Astrocyte (in vitro differentiated cells and primary cell): ENCODE measurements around the gene ICAM1. TPM values are rescaled to one million over a fixed set of nuclear protein-coding genes. Genes with fewer than 3 reads are reported as not detected.

ENCODE experiments used
- DNase-seq: peaks from one replicate; pipeline ENCODE4 v3.0.0-alpha.2; 2010; ENCODE audit warnings: low read depth
- FAIRE-seq: peaks from 2 replicates; lab custom pipeline; 2011; peaks lifted over from hg19 to GRCh38; lab: Jason Lieb, UNC
- H2AFZ ChIP-seq: 2 replicates; pipeline ENCODE4 v1.6.0; 2012; ENCODE audit warnings: low read depth, low read length, inconsistent platforms
- H3K27ac ChIP-seq: 2 replicates; pipeline ENCODE4 v1.5.1; 2011; ENCODE audit warnings: low read depth, low read length, inconsistent platforms
- H3K27me3 ChIP-seq: 2 replicates; pipeline ENCODE4 v1.6.0; 2011; ENCODE audit warnings: low read length, inconsistent platforms; ENCODE audit not compliant: insufficient read depth
- H3K36me3 ChIP-seq: 2 replicates; pipeline ENCODE4 v1.5.1; 2011; ENCODE audit warnings: low read length, inconsistent platforms; ENCODE audit not compliant: insufficient read depth
- H3K4me1 ChIP-seq: 2 replicates; pipeline ENCODE4 v1.5.1; 2011; ENCODE audit warnings: low read length, inconsistent platforms; ENCODE audit not compliant: insufficient read depth
- H3K4me2 ChIP-seq: 2 replicates; pipeline ENCODE4 v1.6.0; 2012; ENCODE audit warnings: low read length, inconsistent platforms
- H3K4me3 ChIP-seq: 2 replicates; pipeline ENCODE4 v1.5.1; 2011; ENCODE audit warnings: low read depth, mild to moderate bottlenecking, low read length, inconsistent platforms; ENCODE audit not compliant: insufficient read depth
- H3K79me2 ChIP-seq: 2 replicates; pipeline ENCODE4 v1.6.0; 2012; ENCODE audit warnings: mild to moderate bottlenecking, low read length, inconsistent platforms; ENCODE audit not compliant: insufficient read depth
- H3K9ac ChIP-seq: 2 replicates; pipeline ENCODE4 v1.6.0; 2012; ENCODE audit warnings: mild to moderate bottlenecking, low read length, inconsistent platforms
- H3K9me3 ChIP-seq: 2 replicates; pipeline ENCODE4 v1.5.1; 2012; ENCODE audit warnings: low read depth, mild to moderate bottlenecking, low read length, inconsistent platforms; ENCODE audit not compliant: insufficient read depth
- H4K20me1 ChIP-seq: 2 replicates; pipeline ENCODE4 v1.6.0; 2012; ENCODE audit warnings: low read length, inconsistent platforms; ENCODE audit not compliant: insufficient read depth
- H3K27ac Mint-ChIP-seq: one replicate; pipeline ENCODE4 v1.8.0; 2021; ENCODE audit warnings: mild to moderate bottlenecking, mixed read lengths; ENCODE audit not compliant: unreplicated experiment
- H3K27me3 Mint-ChIP-seq: one replicate; pipeline ENCODE4 v1.8.0; 2021; ENCODE audit warnings: low read depth, mixed read lengths; ENCODE audit not compliant: unreplicated experiment
- H3K36me3 Mint-ChIP-seq: one replicate; pipeline ENCODE4 v1.8.0; 2021; ENCODE audit warnings: low read depth, mixed read lengths; ENCODE audit not compliant: unreplicated experiment
- H3K4me1 Mint-ChIP-seq: one replicate; pipeline ENCODE4 v1.8.0; 2021; ENCODE audit warnings: low read depth, mixed read lengths; ENCODE audit not compliant: unreplicated experiment
- H3K4me3 Mint-ChIP-seq: one replicate; pipeline ENCODE4 v1.8.0; 2021; ENCODE audit warnings: mild to moderate bottlenecking, moderate library complexity, mixed read lengths; ENCODE audit not compliant: unreplicated experiment
- H3K9me3 Mint-ChIP-seq: one replicate; pipeline ENCODE4 v1.8.0; 2021; ENCODE audit warnings: mild to moderate bottlenecking, mixed read lengths; ENCODE audit not compliant: unreplicated experiment
- CTCF ChIP-seq: IDR thresholded peaks from 2 replicates; pipeline ENCODE4 v1.5.1; 2011; ENCODE audit warnings: low read depth, mild to moderate bottlenecking, inconsistent platforms, low read length, moderate library complexity; ENCODE audit not compliant: insufficient read depth
- EZH2 ChIP-seq: IDR thresholded peaks from 2 replicates; pipeline ENCODE4 v1.6.1; 2012; ENCODE audit warnings: mild to moderate bottlenecking, low read length, inconsistent platforms; ENCODE audit not compliant: insufficient read depth
- total RNA-seq: library from RNA; stranded (reverse); gene quantifications from 2 replicates; pipeline ENCODE4 v1.2.1, GENCODE V29; 2021

Gene ICAM1
- total RNA-seq, 1 donor from 2014 or later, result 11.0 TPM

- Mint-ChIP-seq H3K4me1 (peaks cover 2% of the 10 kb centered on the region), H3K9me3 (no peaks in the 10 kb centered on the region), H3K27me3 (no peaks in the 10 kb centered on the region), H3K36me3 (peaks cover 13% of the 10 kb centered on the region), H3K4me3 (no peak overlapping the region), H3K27ac (no peak overlapping the region)
- Histone ChIP-seq H3K4me1 (peaks cover 8% of the 10 kb centered on the region), H3K9ac (peak overlapping the region; percentile 20), H3K4me3 (no peak overlapping the region), H3K79me2 (peaks cover 23% of the 10 kb centered on the region), H2AFZ (no peak overlapping the region), H3K36me3 (no peaks in the 10 kb centered on the region), H3K27ac (peak overlapping the region; percentile 50), H3K27me3 (no peaks in the 10 kb centered on the region), H3K9me3 (no peaks in the 10 kb centered on the region), H4K20me1 (peaks cover 25% of the 10 kb centered on the region), H3K4me2 (peak overlapping the region; percentile 48)
- peak; percentile 54 for DNase-seq
- no peak for FAIRE-seq
- TF ChIP-seq EZH2, result no peak
- no peak for TF ChIP-seq CTCF
These were observed 44.4 kb upstream of the ICAM1 start for GRCh38 chr19:10226376-10227025.

- no peak overlapping the region for H3K4me3 ChIP-seq
- peaks cover 10% of the 10 kb centered on the region for H3K36me3 Mint-ChIP-seq
- no peaks in the 10 kb centered on the region for H3K36me3 ChIP-seq
- no peaks in the 10 kb centered on the region for H3K27me3 Mint-ChIP-seq
- H3K27ac Mint-ChIP-seq, result no peak overlapping the region
- peaks cover 25% of the 10 kb centered on the region for H4K20me1 ChIP-seq
- peaks cover 8% of the 10 kb centered on the region for H3K4me1 ChIP-seq
- H3K27me3 ChIP-seq, result no peaks in the 10 kb centered on the region
- H2AFZ ChIP-seq, result no peak overlapping the region
- FAIRE-seq (no peak), DNase-seq (no peak)
- peak overlapping the region; percentile 39 for H3K4me2 ChIP-seq
- H3K9me3 ChIP-seq, result no peaks in the 10 kb centered on the region
- H3K27ac ChIP-seq, result peak overlapping the region; percentile 30
- no peak for TF ChIP-seq CTCF
- TF ChIP-seq EZH2, result no peak
- H3K4me1 Mint-ChIP-seq, result peaks cover 2% of the 10 kb centered on the region
- peaks cover 23% of the 10 kb centered on the region for H3K79me2 ChIP-seq
- peak overlapping the region; percentile 14 for H3K9ac ChIP-seq
- H3K9me3 Mint-ChIP-seq, result no peaks in the 10 kb centered on the region
- H3K4me3 Mint-ChIP-seq, result no peak overlapping the region
These were observed 43.6 kb upstream of the ICAM1 start for GRCh38 chr19:10227026-10227971.
